Fibroblast of the aortic adventitia (primary cell): Measurements from ENCODE around the gene SRRT. TPM values are rescaled to one million over a fixed set of nuclear protein-coding genes. Genes with fewer than 3 reads are reported as not detected.

Source experiments
- DNase-seq: peaks from one replicate; pipeline ENCODE4 v3.0.0-alpha.2; 2010; ENCODE audit warnings: low read depth
- H3K4me3 ChIP-seq: 2 replicates; pipeline ENCODE4 v1.5.1; 2011; ENCODE audit warnings: low read depth, mild to moderate bottlenecking, control low read depth, low read length, moderate library complexity
- CTCF ChIP-seq: IDR thresholded peaks from 2 replicates; pipeline ENCODE4 v1.5.1; 2011; ENCODE audit warnings: mild to moderate bottlenecking, low read length, control low read depth, inconsistent platforms; ENCODE audit not compliant: insufficient read depth
- total RNA-seq: library from RNA; depleted of rRNA; stranded (reverse); fragments of >200 nt; gene quantifications from 2 replicates; pipeline ENCODE4 v1.2.3, GENCODE V29; 2012; ENCODE audit warnings: low replicate concordance

The SRRT gene
- total RNA-seq, 1 donor = 41.2 TPM

- DNase-seq = no peak
- no peak overlapping the region for H3K4me3 ChIP-seq
- no peak for TF ChIP-seq CTCF
Measured at GRCh38 chr7:100856871-100857282, 18.0 kb upstream of the SRRT start.

GRCh38 chr7:100859856-100860255, 15.0 kb upstream of the SRRT start:
- DNase-seq = no peak
- no peak for TF ChIP-seq CTCF

GRCh38 chr7:100860702-100861615, 13.9 kb upstream of the SRRT start:
- TF ChIP-seq CTCF = no peak
- H3K4me3 ChIP-seq = no peak overlapping the region
- no peak for DNase-seq

More at GRCh38 chr7:100859856-100860255, 15.0 kb upstream of the SRRT start:
- H3K4me3 ChIP-seq = no peak overlapping the region

GRCh38 chr7:100861616-100861985, 13.3 kb upstream of the SRRT start:
- no peak for TF ChIP-seq CTCF
- no peak overlapping the region for H3K4me3 ChIP-seq
- no peak for DNase-seq

- DNase-seq = no peak
- no peak for TF ChIP-seq CTCF
- H3K4me3 ChIP-seq = no peak overlapping the region
Measured at GRCh38 chr7:100863406-100863950, 11.4 kb upstream of the SRRT start.

- TF ChIP-seq CTCF = no peak
- no peak for DNase-seq
Measured at GRCh38 chr7:100864263-100864845, 10.5 kb upstream of the SRRT start.

More at GRCh38 chr7:100864263-100864845, 10.5 kb upstream of the SRRT start:
- no peak overlapping the region for H3K4me3 ChIP-seq
